ENCODE data around the gene RAX.

GRCh38 chr18:59306640-59307039 lies 33.4 kb upstream of the RAX start:
- TF ChIP-seq CTCF (optimal IDR thresholded peaks at IDR 0.05 in 1 of 3, IDR thresholded peaks at IDR 0.05 in 1 of 3, conservative IDR thresholded peaks at IDR 0.05 in 1 of 3; ENCODE audit: extremely low read depth in 1 of 3, insufficient read depth in 2 of 3, low read length in 3 of 3), result no peak
- TF ChIP-seq EZH2 (IDR thresholded peaks at IDR 0.05; ENCODE audit: low read length), result no peak

Measured in keratinocyte (primary cell).